Superior temporal gyrus (tissue), 1 donor: Measurements from ENCODE around the gene CD28.
"Not testable (repeated sequence)": the region's sequence is repeated elsewhere in the genome, so short reads cannot be mapped to it uniquely, and the experiment has no call there.

Experiments
- DNase-seq: peaks from one replicate; pipeline ENCODE4 v3.0.0-alpha.2; 2016; ENCODE audit errors: extremely low spot score

Gene CD28

GRCh38 chr2:203784710-203785270 lies 78.4 kb downstream of the CD28 start:
- DNase-seq, result not testable (repeated sequence)

- DNase-seq, result not testable (repeated sequence)
Measured at GRCh38 chr2:203785391-203786110, 79.1 kb downstream of the CD28 start.

DNA sequence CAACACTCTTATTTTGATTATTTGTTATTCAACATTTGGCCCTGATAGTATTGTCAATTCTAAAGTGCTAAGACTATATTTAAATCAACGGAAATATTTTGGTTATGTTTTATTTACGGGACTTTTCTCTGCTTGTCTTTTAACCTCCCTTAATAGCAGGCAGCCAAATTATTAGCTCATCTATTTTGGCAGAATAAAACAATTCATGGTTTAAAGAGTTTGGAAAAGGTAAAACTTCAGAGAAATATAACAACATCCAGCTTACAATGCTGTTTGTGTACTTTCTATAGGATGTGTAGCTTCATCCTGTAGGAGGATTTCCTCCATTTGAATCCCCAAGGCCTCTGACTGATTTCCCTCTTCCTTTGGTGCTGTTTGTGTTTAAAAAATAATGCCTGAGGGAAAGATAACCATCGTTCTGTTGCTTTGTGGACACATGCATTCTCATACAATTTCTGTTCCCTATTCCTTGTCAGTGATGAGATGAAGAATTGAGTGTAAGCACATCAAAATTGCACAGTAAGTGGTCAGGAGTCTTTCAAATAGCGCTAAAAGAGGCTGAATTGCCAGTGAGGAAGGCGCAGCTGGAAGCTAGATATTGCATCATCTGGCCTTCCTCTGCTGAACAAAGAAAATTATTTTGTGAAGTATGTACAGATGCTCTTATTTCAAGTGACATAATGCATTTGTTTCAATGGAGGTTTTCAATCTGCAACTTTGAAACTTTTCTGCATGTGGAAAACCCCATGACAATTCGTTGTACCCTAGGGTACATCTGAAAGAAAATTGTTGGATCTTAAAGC lies 80.3 kb downstream of the CD28 start:
- no peak for DNase-seq

GRCh38 chr2:203787979-203788378 lies 81.5 kb downstream of the CD28 start:
- no peak for DNase-seq
